Neuronal stem cell (in vitro differentiated cells): Measurements from ENCODE around the gene RASA3.

Experiments
- DNase-seq: peaks from one replicate; pipeline ENCODE4 v3.0.0-alpha.2; 2013; ENCODE audit warnings: low spot score
- H2AFZ ChIP-seq: one replicate; pipeline ENCODE4 v1.6.1; 2013; ENCODE audit warnings: mild to moderate bottlenecking, low read length, inconsistent platforms
- H2AK5ac ChIP-seq: 2 replicates; pipeline ENCODE4 v1.6.1; 2013; ENCODE audit warnings: low read depth, mild to moderate bottlenecking, inconsistent platforms, low read length, moderate library complexity, mixed read lengths
- H2BK120ac ChIP-seq: 2 replicates; pipeline ENCODE4 v1.6.1; 2013; ENCODE audit warnings: low read depth, mild to moderate bottlenecking, inconsistent platforms, low read length, moderate library complexity, mixed read lengths
- H2BK12ac ChIP-seq: one replicate; pipeline ENCODE4 v1.6.1; 2013; ENCODE audit warnings: low read length, inconsistent platforms
- H2BK15ac ChIP-seq: 2 replicates; pipeline ENCODE4 v1.6.1; 2013; ENCODE audit warnings: mild to moderate bottlenecking, low read length, inconsistent platforms, mixed read lengths
- H2BK5ac ChIP-seq: one replicate; pipeline ENCODE4 v1.6.1; 2013; ENCODE audit warnings: inconsistent platforms, mild to moderate bottlenecking, low read length, moderate library complexity
- H3K14ac ChIP-seq: one replicate; pipeline ENCODE4 v1.6.1; 2013; ENCODE audit warnings: low read length, inconsistent platforms
- H3K18ac ChIP-seq: 2 replicates; pipeline ENCODE4 v1.6.1; 2013; ENCODE audit warnings: low read length, inconsistent platforms
- H3K23ac ChIP-seq: 2 replicates; pipeline ENCODE4 v1.6.1; 2013; ENCODE audit warnings: low read depth, mild to moderate bottlenecking, mixed read lengths, low read length, inconsistent platforms; ENCODE audit not compliant: poor library complexity
- H3K27ac ChIP-seq: replicated peaks from 3 replicates; pipeline ENCODE4 v1.5.1; 2013; ENCODE audit warnings: low read length, inconsistent platforms
- H3K27me3 ChIP-seq, 3 experiments: 2 replicates each; pipeline ENCODE4 v1.6.1; 2013; ENCODE audit warnings: low read length in 3 of 3, mild to moderate bottlenecking in 2 of 3, inconsistent platforms in 1 of 3, low read depth in 1 of 3, mixed read lengths in 1 of 3, moderate library complexity in 1 of 3; ENCODE audit not compliant: control insufficient read depth in 3 of 3, insufficient read depth in 3 of 3
- H3K36me3 ChIP-seq, 2 donors: replicated peaks in 1 of 2; 2 replicates each; pipeline ENCODE4 v1.6.1; 2013; ENCODE audit warnings: low read length in 2 of 2; ENCODE audit not compliant: control insufficient read depth in 2 of 2, insufficient read depth in 2 of 2
- H3K4ac ChIP-seq: 2 replicates; pipeline ENCODE4 v1.6.1; 2013; ENCODE audit warnings: inconsistent platforms, mild to moderate bottlenecking, low read length, moderate library complexity
- H3K4me1 ChIP-seq, 2 donors: 1 replicate in 1 of 2; 2 replicates in 1 of 2; pipeline ENCODE4 v1.6.1; 2013; ENCODE audit warnings: low read length in 2 of 2, low read depth in 1 of 2; ENCODE audit not compliant: control insufficient read depth in 2 of 2, insufficient read depth in 1 of 2
- H3K4me2 ChIP-seq: one replicate; pipeline ENCODE4 v1.6.1; 2013; ENCODE audit warnings: mild to moderate bottlenecking, low read length, inconsistent platforms; ENCODE audit not compliant: insufficient read depth, poor library complexity, severe bottlenecking
- H3K4me3 ChIP-seq, 2 donors: 2 replicates each; pipeline ENCODE4 v1.5.1; 2013; ENCODE audit warnings: low read length in 2 of 2, mild to moderate bottlenecking in 2 of 2, inconsistent platforms in 1 of 2, moderate library complexity in 1 of 2
- H3K79me1 ChIP-seq: one replicate; pipeline ENCODE4 v1.6.1; 2013; ENCODE audit warnings: low read depth, mild to moderate bottlenecking, inconsistent platforms, low read length, moderate library complexity
- H3K9ac ChIP-seq: one replicate; pipeline ENCODE4 v1.6.1; 2013; ENCODE audit warnings: mild to moderate bottlenecking, low read depth, low read length, inconsistent platforms; ENCODE audit not compliant: poor library complexity
- H3K9me3 ChIP-seq, 2 donors: replicated peaks in 1 of 2; 2 replicates each; pipeline versions ENCODE3 to v1.6.1; 2013; ENCODE audit warnings: low read length in 2 of 2, mild to moderate bottlenecking in 2 of 2, inconsistent platforms in 1 of 2, low read depth in 1 of 2, mixed read lengths in 1 of 2, moderate library complexity in 1 of 2; ENCODE audit not compliant: control insufficient read depth in 2 of 2, insufficient read depth in 1 of 2
- H4K8ac ChIP-seq: one replicate; pipeline ENCODE4 v1.6.1; 2013; ENCODE audit warnings: low read depth, mild to moderate bottlenecking, inconsistent platforms, low read length, moderate library complexity
- H4K91ac ChIP-seq: one replicate; pipeline ENCODE4 v1.6.1; 2013; ENCODE audit warnings: low read length, low read depth, mild to moderate bottlenecking, inconsistent platforms; ENCODE audit not compliant: poor library complexity
- WGBS, 2 donors: extraction: QIAGEN DNeasy Blood & Tissue Kit; methylation state at CpG; one replicate each; pipeline ENCODE4 v1.1.7; 2013; ENCODE audit warnings: missing lambda C conversion rate in 2 of 2, mixed read lengths in 1 of 2; ENCODE audit not compliant: insufficient read length in 2 of 2, insufficient replicate concordance in 1 of 2; ENCODE audit errors: extremely low coverage in 2 of 2; 5-methylcytosine and 5-hydroxymethylcytosine counted together

Gene RASA3

GRCh38 chr13:114143806-114144605 is 11.6 kb upstream of the RASA3 start:
- Histone ChIP-seq H3K36me3 (peaks cover 0 to 2% of the 10 kb centered on the region in 2 donors), H3K27me3 (peaks cover 0 to 8% (median 0%) of the 10 kb centered on the region in 3 experiments), H4K8ac (no peak overlapping the region), H2AFZ (no peak overlapping the region), H3K4me1 (peaks cover 6 to 16% of the 10 kb centered on the region in 2 donors), H2AK5ac (peak overlapping the region; percentile 12), H3K4me3 (peak overlapping the region in 1 of 2 donors; percentile 13), H3K23ac (no peak overlapping the region), H3K4me2 (no peak overlapping the region), H3K9me3 (peaks cover 0 to 10% of the 10 kb centered on the region in 2 donors), H4K91ac (no peak overlapping the region), H2BK12ac (peak overlapping the region; percentile 26), H3K14ac (peak overlapping the region; percentile 83), H2BK15ac (peak overlapping the region; percentile 42), H3K9ac (peak overlapping the region; percentile 47), H3K4ac (peak overlapping the region; percentile 44), H2BK120ac (no peak overlapping the region), H3K18ac (peak overlapping the region; percentile 88), H2BK5ac (peak overlapping the region; percentile 63), H3K79me1 (no peaks in the 10 kb centered on the region), H3K27ac (no peak overlapping the region)
- no peak for DNase-seq
- WGBS, 2 donors = no CpG with 5 or more reads among the region's 24 CpGs

DNA sequence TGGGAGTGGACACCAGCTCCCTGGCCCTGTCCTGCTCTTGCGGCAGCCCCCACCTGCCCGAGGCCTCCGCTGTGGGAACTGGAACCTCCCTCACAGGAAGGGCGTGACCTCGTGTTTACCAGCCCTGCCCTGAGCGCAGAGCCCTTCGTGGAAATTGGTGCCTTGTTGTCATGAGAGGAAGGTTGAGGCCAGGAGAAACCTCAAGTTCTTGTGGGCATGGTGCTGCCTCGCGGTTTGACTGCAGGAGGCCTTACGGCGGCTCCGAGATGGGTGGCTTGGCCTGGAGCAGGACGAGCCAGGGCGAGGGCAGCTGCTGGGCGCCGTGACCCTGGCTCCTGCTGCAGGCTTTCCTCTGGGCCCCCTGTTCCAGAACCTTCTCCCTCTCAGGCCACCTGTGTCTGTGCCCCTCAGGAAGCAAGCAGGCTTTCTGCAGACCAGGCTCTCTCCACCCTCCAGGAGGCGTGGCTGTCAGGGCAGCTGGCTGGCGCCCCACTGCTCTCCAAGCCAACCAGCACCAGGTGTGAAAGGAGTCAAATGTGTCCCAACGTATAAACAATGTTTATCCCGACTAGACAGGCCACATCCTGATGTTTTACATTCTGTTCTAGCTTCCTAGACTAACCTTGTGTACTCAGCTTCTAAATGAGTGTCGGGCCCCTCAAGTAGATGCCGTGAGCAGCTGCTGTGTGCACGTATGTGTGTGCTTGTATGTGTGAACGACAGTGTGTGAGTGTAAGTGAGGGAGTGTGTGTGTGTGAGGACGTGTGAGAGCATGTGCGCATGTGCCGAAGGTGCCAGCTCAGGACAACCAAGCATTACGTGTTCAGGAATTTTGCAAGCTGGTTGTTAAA is 10.4 kb upstream of the RASA3 start:
- peak overlapping the region; percentile 97 for H3K14ac ChIP-seq
- peak overlapping the region; percentile 95 for H2BK15ac ChIP-seq
- H3K36me3 ChIP-seq = peaks cover 0 to 2% of the 10 kb centered on the region in 2 donors
- H3K9ac ChIP-seq = peak overlapping the region; percentile 57
- no peak overlapping the region for H4K8ac ChIP-seq
- no peak overlapping the region for H3K4me3 ChIP-seq
- H2BK120ac ChIP-seq = peak overlapping the region; percentile 51
- H4K91ac ChIP-seq = no peak overlapping the region
- H3K18ac ChIP-seq = peak overlapping the region; percentile 91
- H3K4me1 ChIP-seq = peaks cover 6 to 16% of the 10 kb centered on the region in 2 donors
- H3K23ac ChIP-seq = peak overlapping the region; percentile 77
- H3K9me3 ChIP-seq = peaks cover 0 to 10% of the 10 kb centered on the region in 2 donors
- no peak overlapping the region for H3K4me2 ChIP-seq
- 100% methylated on average over 2 of the region's 28 CpGs; no CpG with 5 or more reads in 1 of the 2 donors for WGBS, 2 donors
- peak overlapping the region; percentile 93 for H2AK5ac ChIP-seq
- no peak overlapping the region for H2BK5ac ChIP-seq
- DNase-seq = no peak
- no peak overlapping the region for H3K27ac ChIP-seq
- no peak overlapping the region for H2AFZ ChIP-seq
- H2BK12ac ChIP-seq = peak overlapping the region; percentile 42
- peaks cover 0 to 8% (median 0%) of the 10 kb centered on the region in 3 experiments for H3K27me3 ChIP-seq
- H3K79me1 ChIP-seq = no peaks in the 10 kb centered on the region
- H3K4ac ChIP-seq = no peak overlapping the region

- Histone ChIP-seq H3K4me1 (peaks cover 6 to 16% of the 10 kb centered on the region in 2 donors), H3K36me3 (peaks cover 0 to 2% of the 10 kb centered on the region in 2 donors), H4K91ac (no peak overlapping the region), H2BK5ac (no peak overlapping the region), H3K23ac (peak overlapping the region; percentile 94), H3K27me3 (peaks cover 0 to 8% (median 0%) of the 10 kb centered on the region in 3 experiments), H3K4me2 (no peak overlapping the region), H3K9me3 (peaks cover 0 to 10% of the 10 kb centered on the region in 2 donors), H4K8ac (peak overlapping the region; percentile 94), H2AFZ (no peak overlapping the region), H3K27ac (no peak overlapping the region), H3K4ac (no peak overlapping the region), H3K9ac (no peak overlapping the region), H2BK12ac (peak overlapping the region; percentile 42), H3K14ac (peak overlapping the region; percentile 97), H3K4me3 (peak overlapping the region in 1 of 2 donors; percentile 53), H3K79me1 (no peaks in the 10 kb centered on the region), H2BK120ac (peak overlapping the region; percentile 51), H2AK5ac (peak overlapping the region; percentile 86), H2BK15ac (peak overlapping the region; percentile 95), H3K18ac (peak overlapping the region; percentile 91)
- no peak for DNase-seq
- WGBS, 2 donors = no CpG with 5 or more reads among the region's 6 CpGs
Measured at GRCh38 chr13:114142137-114142550, 9.7 kb upstream of the RASA3 start.
